GM12878 (cell line): ENCODE results near the gene GRIN2A. TPM values are rescaled to one million over a fixed set of nuclear protein-coding genes. Genes with fewer than 3 reads are reported as not detected.

Source experiments
- ATAC-seq: fragments of 200-7000 bp; cut with Tn5 transposase; 3 replicates; pipeline ENCODE4 v1.9.1; 2020; ENCODE audit warnings: mild to moderate bottlenecking, moderate library complexity
- BruUV-seq: library from RNA; stranded (reverse); fragments of 400-500 nt; replicated peaks from 2 replicates; lab custom pipeline; 2021; lab: Mats Ljungman, UMichigan
- CTCF ChIA-PET: fragments of 300-600 bp; sonication (Branson Sonifier 250); formaldehyde crosslinking; extraction: SDS; loops from one replicate; lab custom pipeline; 2021; ENCODE audit warnings: inconsistent platforms; lab: Yijun Ruan, JAX
- POLR2A ChIA-PET: fragments of 350-600 bp; formaldehyde crosslinking; extraction: SDS; loops from one replicate; lab custom pipeline; 2021; ENCODE audit warnings: inconsistent platforms; lab: Charles Lee
- RAD21 ChIA-PET: fragments of 300-600 bp; sonication (Branson Sonifier 250); formaldehyde crosslinking; loops from one replicate; lab custom pipeline; 2023; ENCODE audit warnings: antibody characterized with exemption; ENCODE audit not compliant: unreplicated experiment; lab: Charles Lee
- SMC1A ChIA-PET: fragments of 300-600 bp; sonication (Branson Sonifier 250); formaldehyde crosslinking; loops from one replicate; lab custom pipeline; 2023; ENCODE audit not compliant: unreplicated experiment, uncharacterized antibody; lab: Charles Lee
- DNase-seq: peaks from one replicate; pipeline ENCODE4 v3.0.0-alpha.2; 2011; ENCODE audit warnings: low read depth, low spot score
- FAIRE-seq: peaks from 3 replicates; lab custom pipeline; 2011; peaks lifted over from hg19 to GRCh38; lab: Jason Lieb, UNC
- H2AFZ ChIP-seq: 2 replicates; pipeline ENCODE4 v1.6.0; 2011; ENCODE audit warnings: low read depth, low read length, control low read depth; ENCODE audit not compliant: control insufficient read depth
- H3K27ac ChIP-seq: 2 replicates; pipeline ENCODE4 v1.5.1; 2011; ENCODE audit warnings: control low read depth; ENCODE audit not compliant: control insufficient read depth, insufficient read depth
- H3K27me3 ChIP-seq, 2 experiments: replicated peaks in 1 of 2; 2 replicates each; pipeline versions ENCODE4 v1.6.0 to v1.6.1; 2011; ENCODE audit warnings: low read length in 1 of 2; ENCODE audit not compliant: control insufficient read depth in 2 of 2, insufficient read depth in 2 of 2
- H3K36me3 ChIP-seq, 2 experiments: 2 replicates each; pipeline ENCODE4 v1.5.1; 2011; ENCODE audit warnings: low read length in 1 of 2; ENCODE audit not compliant: control insufficient read depth in 2 of 2, insufficient read depth in 2 of 2
- H3K4me1 ChIP-seq: 2 replicates; pipeline ENCODE4 v1.6.1; 2011; ENCODE audit warnings: mild to moderate bottlenecking, low read length, moderate library complexity, mixed read lengths; ENCODE audit not compliant: control insufficient read depth, insufficient read depth
- H3K4me2 ChIP-seq: 2 replicates; pipeline ENCODE4 v1.6.0; 2011; ENCODE audit warnings: control low read depth; ENCODE audit not compliant: control insufficient read depth, insufficient read depth
- H3K4me3 ChIP-seq: fragments of 200-600 bp; sonication (generic); 2 replicates; pipeline ENCODE4 v1.5.1; 2016
- H3K79me2 ChIP-seq: 2 replicates; pipeline ENCODE4 v1.6.0; 2011; ENCODE audit warnings: low read length; ENCODE audit not compliant: control insufficient read depth, insufficient read depth
- H3K9ac ChIP-seq: 2 replicates; pipeline ENCODE4 v1.8.0; 2011; ENCODE audit warnings: low read length, control low read depth, mixed read lengths; ENCODE audit not compliant: control insufficient read depth, insufficient read depth
- H3K9me3 ChIP-seq: replicated peaks from 3 replicates; pipeline ENCODE4 v1.5.1; 2011; ENCODE audit warnings: mild to moderate bottlenecking, low read length; ENCODE audit not compliant: control insufficient read depth, insufficient read depth
- H4K20me1 ChIP-seq: 2 replicates; pipeline ENCODE4 v1.6.0; 2011; ENCODE audit not compliant: control insufficient read depth, insufficient read depth
- CHD1 ChIP-seq: IDR thresholded peaks from 2 replicates; pipeline ENCODE4 v1.6.1; 2012; ENCODE audit warnings: low read depth, low read length, improper control_type of control experiment
- FOS ChIP-seq: IDR thresholded peaks from 3 replicates; pipeline ENCODE4 v1.6.1; 2011; ENCODE audit warnings: borderline replicate concordance; ENCODE audit not compliant: insufficient read length; ENCODE audit errors: extremely low read depth
- KDM1A ChIP-seq: fragments of 200-600 bp; sonication (generic); IDR thresholded peaks from 2 replicates; pipeline ENCODE4 v1.6.1; 2016; ENCODE audit warnings: borderline replicate concordance
- WGBS: methylation state at CpG from one replicate; pipeline ENCODE4 v1.1.6; 2016; ENCODE audit warnings: low lambda C conversion rate; ENCODE audit not compliant: insufficient replicate concordance, insufficient coverage; ENCODE audit errors: missing lambda C conversion rate; 5-methylcytosine and 5-hydroxymethylcytosine counted together
- in situ Hi-C: fragments of 300-500 bp; cut with MboI; formaldehyde crosslinking; loops from 9 replicates; pipeline ENCODE4 v1.14.3; 2018; ENCODE audit warnings: mixed read lengths
- intact Hi-C: fragments of 100-400 bp; cut with micrococcal nuclease; formaldehyde crosslinking; loops from one replicate; pipeline ENCODE4 v1.14.2; 2022; ENCODE audit not compliant: unreplicated experiment
- polyA plus RNA-seq, 11 experiments: library from polyadenylated mRNA; depleted of rRNA in 4 of 11; unstranded in 6 of 11; stranded (reverse) in 5 of 11; fragments of >200 nt; fragmentation: Nextera tagmentation in 4 of 11; fragmentation: Illumina TruSeq in 1 of 11; extraction: Ambion mirVana in 4 of 11; extraction: Trizol in 1 of 11; gene quantifications; 1 replicate in 1 of 11; 2 replicates in 10 of 11; pipeline versions ENCODE4 v1.2.1 to v1.2.3, GENCODE V29; 2011 to 2016; ENCODE audit warnings: inconsistent platforms in 2 of 11, missing spikeins in 2 of 11, low read depth in 1 of 11
- total RNA-seq, 4 experiments: library from RNA; depleted of rRNA in 3 of 4; stranded (reverse); fragments of >200 nt in 3 of 4; fragmentation: Illumina TruSeq in 1 of 4; extraction: Trizol in 1 of 4; gene quantifications; 2 replicates each; pipeline versions ENCODE4 v1.2.1 to v1.2.3, GENCODE V29; 2013 to 2021
- TF ChIP-seq, protein P1 (sequence below): fragments of 450-650 bp; IDR thresholded peaks from 2 replicates; pipeline ENCODE4 v1.6.1; 2017; ENCODE audit warnings: low read depth, mild to moderate bottlenecking, moderate library complexity

Gene GRIN2A
- total and polyA plus RNA-seq, 10 of the 15 experiments (the other 5 are each of a cell fraction or from before 2014, with no cell fraction given): 2.4 to 13.3 (median 7.3) TPM

DNA sequence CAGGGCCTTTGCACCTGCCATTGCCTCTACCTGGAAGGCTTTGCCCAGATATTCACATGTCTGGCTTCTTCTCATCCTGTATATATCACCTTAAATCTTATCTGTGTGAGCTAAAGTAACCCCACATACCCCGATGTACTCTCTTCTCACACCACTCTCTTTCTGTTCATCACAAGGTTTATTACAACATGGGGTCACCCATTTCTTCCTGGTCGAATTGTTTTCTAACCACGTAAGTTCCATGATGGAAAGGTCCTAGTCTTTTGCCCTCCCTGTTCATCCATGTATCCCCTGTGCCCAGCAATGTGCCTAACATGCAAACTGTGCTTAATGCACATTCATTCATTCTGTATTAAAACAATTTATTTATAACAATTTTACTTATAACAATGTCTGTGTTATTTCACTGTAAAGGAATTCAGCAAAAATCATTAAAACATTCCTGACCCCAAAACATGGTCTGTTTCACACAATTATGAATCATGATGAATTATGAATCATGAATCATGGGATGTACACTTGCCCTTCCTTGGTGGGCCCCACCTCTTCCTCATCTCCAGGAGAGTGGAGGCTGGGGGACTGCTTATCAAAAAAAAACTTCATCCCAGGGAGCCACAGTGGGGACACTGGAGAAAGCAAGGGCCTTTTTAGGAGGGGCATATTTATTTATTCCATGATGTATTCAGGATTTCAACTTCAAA, 336.4 kb downstream of the GRIN2A start:
- H3K4me2 ChIP-seq: no peak overlapping the region
- no peak overlapping the region for H2AFZ ChIP-seq
- TF ChIP-seq, protein P1, sequence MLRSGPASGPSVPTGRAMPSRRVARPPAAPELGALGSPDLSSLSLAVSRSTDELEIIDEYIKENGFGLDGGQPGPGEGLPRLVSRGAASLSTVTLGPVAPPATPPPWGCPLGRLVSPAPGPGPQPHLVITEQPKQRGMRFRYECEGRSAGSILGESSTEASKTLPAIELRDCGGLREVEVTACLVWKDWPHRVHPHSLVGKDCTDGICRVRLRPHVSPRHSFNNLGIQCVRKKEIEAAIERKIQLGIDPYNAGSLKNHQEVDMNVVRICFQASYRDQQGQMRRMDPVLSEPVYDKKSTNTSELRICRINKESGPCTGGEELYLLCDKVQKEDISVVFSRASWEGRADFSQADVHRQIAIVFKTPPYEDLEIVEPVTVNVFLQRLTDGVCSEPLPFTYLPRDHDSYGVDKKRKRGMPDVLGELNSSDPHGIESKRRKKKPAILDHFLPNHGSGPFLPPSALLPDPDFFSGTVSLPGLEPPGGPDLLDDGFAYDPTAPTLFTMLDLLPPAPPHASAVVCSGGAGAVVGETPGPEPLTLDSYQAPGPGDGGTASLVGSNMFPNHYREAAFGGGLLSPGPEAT: no peak
- TF ChIP-seq CHD1: no peak
- H3K36me3 ChIP-seq: no peaks in the 10 kb centered on the region
- H3K4me3 ChIP-seq: no peak overlapping the region
- intact Hi-C loops (no loop called here), in situ Hi-C loops (no loop called here)
- DNase-seq (no peak), ATAC-seq (no peak), FAIRE-seq (no peak)
- H3K79me2 ChIP-seq: no peaks in the 10 kb centered on the region
- ChIA-PET CTCF (no interaction called here), SMC1A (interaction anchor here (0.9 to 2.3 kb wide), 8 partner anchors 10 to 101 kb away, joined by 3 to 9 read pairs (median 4); no protein-coding TSS in a partner anchor), RAD21 (interaction anchor here (1.3 to 4.0 kb wide), 4 partner anchors 52 to 335 kb away, joined by 4 to 13 read pairs (median 4); no protein-coding TSS in a partner anchor), POLR2A (interaction anchor here (1.0 kb wide), 2 partner anchors 18 to 52 kb away, joined by 4 read pairs; no protein-coding TSS in a partner anchor)
- no peak overlapping the region for H3K9ac ChIP-seq
- H3K9me3 ChIP-seq: no peaks in the 10 kb centered on the region
- 42% methylated on average over 3 of the region's 3 CpGs for WGBS
- H4K20me1 ChIP-seq: no peaks in the 10 kb centered on the region
- no TSS peak for BruUV-seq
- no peaks in the 10 kb centered on the region for H3K27me3 ChIP-seq
- no peak overlapping the region for H3K27ac ChIP-seq
- H3K4me1 ChIP-seq: peaks cover 30% of the 10 kb centered on the region

GRCh38 chr16:9844361-9844760, 337.9 kb downstream of the GRIN2A start:
- TF ChIP-seq FOS (no peak), KDM1A (no peak)
- ChIA-PET SMC1A (interaction anchor here (0.7 to 2.3 kb wide), 5 partner anchors 9 to 133 kb away, joined by 3 to 9 read pairs (median 4); no protein-coding TSS in a partner anchor), POLR2A (no interaction called here), RAD21 (interaction anchor here (1.2 to 4.0 kb wide), 4 partner anchors 18 to 336 kb away, joined by 3 to 13 read pairs (median 4); no protein-coding TSS in a partner anchor), CTCF (interaction anchor here (0.7 to 1.0 kb wide), 2 partner anchors 40 to 102 kb away, joined by 3 to 4 read pairs; no protein-coding TSS in a partner anchor)
- no peak overlapping the region for H3K27ac ChIP-seq
- DNase-seq (no peak), FAIRE-seq (no peak), ATAC-seq (no peak)
- WGBS: 51% methylated on average over 6 of the region's 6 CpGs
- H3K36me3 ChIP-seq: no peaks in the 10 kb centered on the region
- intact Hi-C loops (loop anchor here (5.0 kb wide), 1 partner anchor 63 kb away; no protein-coding TSS in a partner anchor), in situ Hi-C loops (no loop called here)
- no peak overlapping the region for H3K4me2 ChIP-seq
- peaks cover 34% of the 10 kb centered on the region for H3K4me1 ChIP-seq
- H3K9me3 ChIP-seq: no peaks in the 10 kb centered on the region; the same call in 2 of the 3 replicates
- no peaks in the 10 kb centered on the region for H3K79me2 ChIP-seq
- H2AFZ ChIP-seq: no peak overlapping the region; the same call in 1 of the 2 replicates
- H4K20me1 ChIP-seq: no peaks in the 10 kb centered on the region
- no peak overlapping the region for H3K9ac ChIP-seq
- H3K27me3 ChIP-seq: no peaks in the 10 kb centered on the region
- H3K4me3 ChIP-seq: no peak overlapping the region
- BruUV-seq: no TSS peak
